WTC11 (cell line): Measurements from ENCODE around the gene SMC3. TPM values are rescaled to one million over a fixed set of nuclear protein-coding genes. Genes with fewer than 3 reads are reported as not detected.
A peak's percentile ranks its signal among the peaks of the same experiment; 100 is the strongest.

Source experiments
- ATAC-seq: fragments of 200-7000 bp; cut with Tn5 transposase; 2 replicates; pipeline ENCODE4 v1.10.0; 2021; ENCODE audit warnings: mild to moderate bottlenecking, moderate library complexity
- CTCF ChIA-PET: fragments of 300-600 bp; sonication (Branson Sonifier 250); formaldehyde crosslinking; loops from one replicate; lab custom pipeline; 2021; ENCODE audit warnings: antibody characterized with exemption; lab: Charles Lee
- POLR2A ChIA-PET: fragments of 350-600 bp; sonication (Branson Sonifier 250); formaldehyde crosslinking; loops from one replicate; lab custom pipeline; 2021; ENCODE audit warnings: antibody characterized with exemption; lab: Charles Lee
- DNase-seq: peaks from one replicate; pipeline ENCODE4 v3.0.0; 2021; ENCODE audit warnings: low spot score
- H3K27ac Mint-ChIP-seq: 2 replicates; pipeline ENCODE4 v1.8.0; 2021; ENCODE audit warnings: mixed read lengths
- H3K27me3 Mint-ChIP-seq: 2 replicates; pipeline ENCODE4 v1.8.0; 2021; ENCODE audit warnings: low read depth, mild to moderate bottlenecking, moderate library complexity, mixed read lengths
- H3K36me3 Mint-ChIP-seq: 2 replicates; pipeline ENCODE4 v1.8.0; 2021; ENCODE audit warnings: mixed read lengths
- H3K4me1 Mint-ChIP-seq: 2 replicates; pipeline ENCODE4 v1.8.0; 2022; ENCODE audit warnings: mixed read lengths
- H3K4me3 Mint-ChIP-seq: 2 replicates; pipeline ENCODE4 v1.8.0; 2021; ENCODE audit warnings: mild to moderate bottlenecking, moderate library complexity, mixed read lengths
- H3K9me3 Mint-ChIP-seq: 2 replicates; pipeline ENCODE4 v1.8.0; 2021; ENCODE audit warnings: mixed read lengths
- CBFB ChIP-seq: sonication (generic); formaldehyde crosslinking; IDR thresholded peaks from 2 replicates; pipeline ENCODE4 v1.8.1; 2022; ENCODE audit warnings: mild to moderate bottlenecking, low read depth, missing genetic modification reagents
- CDX4 ChIP-seq: fragments of 250-450 bp; sonication (Bioruptor Pico); IDR thresholded peaks from 2 replicates; pipeline ENCODE4 v1.9.0; 2021; ENCODE audit warnings: moderate library complexity, mild to moderate bottlenecking, inconsistent platforms, borderline replicate concordance
- ESRRA ChIP-seq: sonication (generic); formaldehyde crosslinking; IDR thresholded peaks from 2 replicates; pipeline ENCODE4 v1.8.1; 2022; ENCODE audit warnings: mild to moderate bottlenecking, missing genetic modification reagents, borderline replicate concordance
- IRF2 ChIP-seq: sonication (generic); formaldehyde crosslinking; IDR thresholded peaks from 2 replicates; pipeline ENCODE4 v1.8.0; 2022; ENCODE audit warnings: low read depth, missing genetic modification reagents, borderline replicate concordance
- JAZF1 ChIP-seq: fragments of 250-450 bp; sonication (Bioruptor Pico); IDR thresholded peaks from 2 replicates; pipeline ENCODE4 v1.9.0; 2021; ENCODE audit warnings: moderate library complexity, mild to moderate bottlenecking, inconsistent platforms
- MYBL2 ChIP-seq: sonication (generic); formaldehyde crosslinking; IDR thresholded peaks from 2 replicates; pipeline ENCODE4 v1.8.1; 2023; ENCODE audit warnings: mild to moderate bottlenecking, moderate library complexity, missing genetic modification reagents
- NFYB ChIP-seq: sonication (generic); formaldehyde crosslinking; conservative IDR thresholded peaks from 2 replicates; pipeline ENCODE4 v1.8.0; 2022; ENCODE audit warnings: low read depth, missing genetic modification reagents
- TCF7 ChIP-seq: sonication (generic); formaldehyde crosslinking; IDR thresholded peaks from 2 replicates; pipeline ENCODE4 v1.8.0; 2022; ENCODE audit warnings: mild to moderate bottlenecking, low read depth, missing genetic modification reagents, moderate library complexity
- TP53 ChIP-seq: sonication (generic); formaldehyde crosslinking; IDR thresholded peaks from 2 replicates; pipeline ENCODE4 v1.8.1; 2023; ENCODE audit warnings: mild to moderate bottlenecking, missing genetic modification reagents
- ZBTB21 ChIP-seq: sonication (generic); formaldehyde crosslinking; IDR thresholded peaks from 2 replicates; pipeline ENCODE4 v1.8.1; 2023; ENCODE audit warnings: mild to moderate bottlenecking, missing genetic modification reagents, borderline replicate concordance
- ZNF121 ChIP-seq: sonication (generic); formaldehyde crosslinking; IDR thresholded peaks from 2 replicates; pipeline ENCODE4 v1.8.0; 2023; ENCODE audit warnings: missing genetic modification reagents
- ZNF219 ChIP-seq: sonication (generic); formaldehyde crosslinking; IDR thresholded peaks from 2 replicates; pipeline ENCODE4 v1.8.0; 2023; ENCODE audit warnings: missing genetic modification reagents, mild to moderate bottlenecking, borderline replicate concordance
- ZNF423 ChIP-seq: fragments of 250-450 bp; sonication (Bioruptor Pico); IDR thresholded peaks from 2 replicates; pipeline ENCODE4 v2.1.2; 2022; ENCODE audit warnings: mild to moderate bottlenecking, moderate library complexity
- ZNF425 ChIP-seq: fragments of 250-450 bp; sonication (Bioruptor Pico); conservative IDR thresholded peaks from 2 replicates; pipeline ENCODE4 v1.9.0; 2021; ENCODE audit warnings: mild to moderate bottlenecking
- ZNF671 ChIP-seq: fragments of 250-450 bp; sonication (Bioruptor Pico); IDR thresholded peaks from 2 replicates; pipeline ENCODE4 v1.8.0; 2021; ENCODE audit warnings: mild to moderate bottlenecking
- total RNA-seq: library from RNA; stranded (reverse); gene quantifications from 3 replicates; pipeline ENCODE4 v1.2.3, GENCODE V29; 2021
- TF ChIP-seq, protein P1 (sequence below): fragments of 250-450 bp; sonication (Bioruptor Pico); IDR thresholded peaks from 2 replicates; pipeline ENCODE4 v2.1.2; 2022; ENCODE audit warnings: mild to moderate bottlenecking, moderate library complexity
- TF ChIP-seq, protein P2 (sequence below): sonication (generic); formaldehyde crosslinking; IDR thresholded peaks from 2 replicates; pipeline ENCODE4 v1.8.1; 2022; ENCODE audit warnings: mild to moderate bottlenecking, missing genetic modification reagents, moderate library complexity, borderline replicate concordance
- TF ChIP-seq, protein P3 (sequence below): fragments of 250-450 bp; sonication (Bioruptor Pico); IDR thresholded peaks from 2 replicates; pipeline ENCODE4 v1.9.0; 2021; ENCODE audit warnings: mild to moderate bottlenecking
- TF ChIP-seq, protein P4 (sequence below): fragments of 250-450 bp; sonication (Bioruptor Pico); IDR thresholded peaks from 2 replicates; pipeline ENCODE4 v1.9.0; 2021; ENCODE audit warnings: mild to moderate bottlenecking, borderline replicate concordance

Gene SMC3
- total RNA-seq, 1 experiment from 2014 or later: 71.0 TPM

GRCh38 chr10:110533149-110533548 is 34.3 kb upstream of the SMC3 start:
- no peaks in the 10 kb centered on the region for H3K9me3 Mint-ChIP-seq
- H3K36me3 Mint-ChIP-seq: no peaks in the 10 kb centered on the region
- H3K27ac Mint-ChIP-seq: peak overlapping the region; percentile 81
- ATAC-seq (no peak), DNase-seq (no peak)
- TF ChIP-seq ZNF671 (CRISPR knock-in tag) (no peak), TP53 (no peak), ZNF219 (no peak), ZBTB21 (CRISPR knock-in tag) (no peak), CDX4 (CRISPR knock-in tag) (no peak), ZNF423 (CRISPR knock-in tag) (no peak), MYBL2 (CRISPR knock-in tag) (no peak), ESRRA (CRISPR knock-in tag) (no peak), NFYB (CRISPR knock-in tag) (no peak), CBFB (CRISPR knock-in tag) (no peak), JAZF1 (CRISPR knock-in tag) (no peak), ZNF425 (CRISPR knock-in tag) (no peak), TCF7 (CRISPR knock-in tag) (no peak), IRF2 (CRISPR knock-in tag) (no peak), ZNF121 (no peak)
- TF ChIP-seq, protein P1, sequence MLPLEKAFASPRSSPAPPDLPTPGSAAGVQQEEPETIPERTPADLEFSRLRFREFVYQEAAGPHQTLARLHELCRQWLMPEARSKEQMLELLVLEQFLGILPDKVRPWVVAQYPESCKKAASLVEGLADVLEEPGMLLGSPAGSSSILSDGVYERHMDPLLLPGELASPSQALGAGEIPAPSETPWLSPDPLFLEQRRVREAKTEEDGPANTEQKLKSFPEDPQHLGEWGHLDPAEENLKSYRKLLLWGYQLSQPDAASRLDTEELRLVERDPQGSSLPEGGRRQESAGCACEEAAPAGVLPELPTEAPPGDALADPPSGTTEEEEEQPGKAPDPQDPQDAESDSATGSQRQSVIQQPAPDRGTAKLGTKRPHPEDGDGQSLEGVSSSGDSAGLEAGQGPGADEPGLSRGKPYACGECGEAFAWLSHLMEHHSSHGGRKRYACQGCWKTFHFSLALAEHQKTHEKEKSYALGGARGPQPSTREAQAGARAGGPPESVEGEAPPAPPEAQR (CRISPR knock-in tag): no peak
- TF ChIP-seq, protein P2, sequence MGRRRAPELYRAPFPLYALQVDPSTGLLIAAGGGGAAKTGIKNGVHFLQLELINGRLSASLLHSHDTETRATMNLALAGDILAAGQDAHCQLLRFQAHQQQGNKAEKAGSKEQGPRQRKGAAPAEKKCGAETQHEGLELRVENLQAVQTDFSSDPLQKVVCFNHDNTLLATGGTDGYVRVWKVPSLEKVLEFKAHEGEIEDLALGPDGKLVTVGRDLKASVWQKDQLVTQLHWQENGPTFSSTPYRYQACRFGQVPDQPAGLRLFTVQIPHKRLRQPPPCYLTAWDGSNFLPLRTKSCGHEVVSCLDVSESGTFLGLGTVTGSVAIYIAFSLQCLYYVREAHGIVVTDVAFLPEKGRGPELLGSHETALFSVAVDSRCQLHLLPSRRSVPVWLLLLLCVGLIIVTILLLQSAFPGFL (CRISPR knock-in tag): no peak
- TF ChIP-seq, protein P3, sequence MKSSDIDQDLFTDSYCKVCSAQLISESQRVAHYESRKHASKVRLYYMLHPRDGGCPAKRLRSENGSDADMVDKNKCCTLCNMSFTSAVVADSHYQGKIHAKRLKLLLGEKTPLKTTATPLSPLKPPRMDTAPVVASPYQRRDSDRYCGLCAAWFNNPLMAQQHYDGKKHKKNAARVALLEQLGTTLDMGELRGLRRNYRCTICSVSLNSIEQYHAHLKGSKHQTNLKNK (CRISPR knock-in tag): no peak
- TF ChIP-seq, protein P4, sequence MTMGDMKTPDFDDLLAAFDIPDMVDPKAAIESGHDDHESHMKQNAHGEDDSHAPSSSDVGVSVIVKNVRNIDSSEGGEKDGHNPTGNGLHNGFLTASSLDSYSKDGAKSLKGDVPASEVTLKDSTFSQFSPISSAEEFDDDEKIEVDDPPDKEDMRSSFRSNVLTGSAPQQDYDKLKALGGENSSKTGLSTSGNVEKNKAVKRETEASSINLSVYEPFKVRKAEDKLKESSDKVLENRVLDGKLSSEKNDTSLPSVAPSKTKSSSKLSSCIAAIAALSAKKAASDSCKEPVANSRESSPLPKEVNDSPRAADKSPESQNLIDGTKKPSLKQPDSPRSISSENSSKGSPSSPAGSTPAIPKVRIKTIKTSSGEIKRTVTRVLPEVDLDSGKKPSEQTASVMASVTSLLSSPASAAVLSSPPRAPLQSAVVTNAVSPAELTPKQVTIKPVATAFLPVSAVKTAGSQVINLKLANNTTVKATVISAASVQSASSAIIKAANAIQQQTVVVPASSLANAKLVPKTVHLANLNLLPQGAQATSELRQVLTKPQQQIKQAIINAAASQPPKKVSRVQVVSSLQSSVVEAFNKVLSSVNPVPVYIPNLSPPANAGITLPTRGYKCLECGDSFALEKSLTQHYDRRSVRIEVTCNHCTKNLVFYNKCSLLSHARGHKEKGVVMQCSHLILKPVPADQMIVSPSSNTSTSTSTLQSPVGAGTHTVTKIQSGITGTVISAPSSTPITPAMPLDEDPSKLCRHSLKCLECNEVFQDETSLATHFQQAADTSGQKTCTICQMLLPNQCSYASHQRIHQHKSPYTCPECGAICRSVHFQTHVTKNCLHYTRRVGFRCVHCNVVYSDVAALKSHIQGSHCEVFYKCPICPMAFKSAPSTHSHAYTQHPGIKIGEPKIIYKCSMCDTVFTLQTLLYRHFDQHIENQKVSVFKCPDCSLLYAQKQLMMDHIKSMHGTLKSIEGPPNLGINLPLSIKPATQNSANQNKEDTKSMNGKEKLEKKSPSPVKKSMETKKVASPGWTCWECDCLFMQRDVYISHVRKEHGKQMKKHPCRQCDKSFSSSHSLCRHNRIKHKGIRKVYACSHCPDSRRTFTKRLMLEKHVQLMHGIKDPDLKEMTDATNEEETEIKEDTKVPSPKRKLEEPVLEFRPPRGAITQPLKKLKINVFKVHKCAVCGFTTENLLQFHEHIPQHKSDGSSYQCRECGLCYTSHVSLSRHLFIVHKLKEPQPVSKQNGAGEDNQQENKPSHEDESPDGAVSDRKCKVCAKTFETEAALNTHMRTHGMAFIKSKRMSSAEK (CRISPR knock-in tag): no peak
- ChIA-PET POLR2A (no interaction called here), CTCF (interaction anchor here (1.4 kb wide), 1 partner anchor 179 kb away, joined by 5 read pairs; no protein-coding TSS in a partner anchor)
- H3K4me1 Mint-ChIP-seq: peaks cover 45% of the 10 kb centered on the region
- no peak overlapping the region for H3K4me3 Mint-ChIP-seq
- no peaks in the 10 kb centered on the region for H3K27me3 Mint-ChIP-seq
